Left colon (tissue), 2 donors: ENCODE measurements around the gene TRAF3. TPM values are rescaled to one million over a fixed set of nuclear protein-coding genes. Genes with fewer than 3 reads are reported as not detected.
A peak's percentile ranks its signal among the peaks of the same experiment; 100 is the strongest.

Source experiments
- ATAC-seq: fragments of 200-7000 bp; cut with Tn5 transposase; one replicate; pipeline ENCODE4 v1.9.1; 2020; ENCODE audit warnings: mild to moderate bottlenecking, moderate library complexity
- DNase-seq, 2 donors: peaks; one replicate each; pipeline ENCODE4 v3.0.0-alpha.2; 2020
- intact Hi-C, 2 donors: fragments of 100-400 bp; cut with DNase I in 1 of 2; cut with micrococcal nuclease in 1 of 2; formaldehyde crosslinking; loops; one replicate each; pipeline versions ENCODE4 v1.11.2 to v1.14.0; 2022; cut with DNase I, micrococcal nuclease
- total RNA-seq, 2 donors: library from RNA; stranded (reverse); fragmentation: NEBNext Ultra II Directional; extraction: Animal tissue kit (Norgen Biotek cat#: 25700); gene quantifications; one replicate each; pipeline ENCODE4 v1.2.1, GENCODE V29; 2021
- donor health status: DM: no; HTN: no; CAD: no.
- donor health status: DM: yes; HTN: yes; CAD: no.

Gene TRAF3
- total RNA-seq, 2 donors from 2014 or later = 22.6 to 31.6 TPM

GRCh38 chr14:102772781-102773570 is 4.3 kb upstream of the TRAF3 start:
- ATAC-seq (no peak), DNase-seq (peak in 1 of 2 donors; percentile 17)
- intact Hi-C loops = no loop called here

GRCh38 chr14:102774391-102775153 is 2.7 kb upstream of the TRAF3 start:
- DNase-seq (peak; percentile 56 to 69), ATAC-seq (peak; percentile 67)
- intact Hi-C loops = no loop called here

- ATAC-seq (peak; percentile 67), DNase-seq (peak; percentile 36 to 51)
- intact Hi-C loops = no loop called here
Measured at GRCh38 chr14:102775855-102776760, 1.1 kb upstream of the TRAF3 start.

- DNase-seq (peak in 1 of 2 donors; percentile 36), ATAC-seq (peak; percentile 50)
- intact Hi-C loops = no loop called here
Measured at GRCh38 chr14:102777711-102778337, 575 bp downstream of the TRAF3 start.

- peak; percentile 0 for ATAC-seq
- DNase-seq = no peak
- intact Hi-C loops = no loop called here
Measured at GRCh38 chr14:102778338-102779083, 1.3 kb downstream of the TRAF3 start.

- ATAC-seq (no peak), DNase-seq (no peak)
- intact Hi-C loops = no loop called here
Measured at GRCh38 chr14:102779084-102779462, 1.8 kb downstream of the TRAF3 start.

GRCh38 chr14:102779574-102780315 is 2.5 kb downstream of the TRAF3 start:
- no peak for ATAC-seq
- intact Hi-C loops = no loop called here
- DNase-seq = no peak

- no peak for ATAC-seq
- DNase-seq = no peak
- intact Hi-C loops = no loop called here
Measured at GRCh38 chr14:102781063-102781462, 3.8 kb downstream of the TRAF3 start.

- intact Hi-C loops = no loop called here
- no peak for ATAC-seq
- DNase-seq = no peak
Measured at GRCh38 chr14:102782974-102783373, 5.7 kb downstream of the TRAF3 start.

- DNase-seq (no peak), ATAC-seq (no peak)
- intact Hi-C loops = no loop called here
Measured at GRCh38 chr14:102784892-102785594, 7.8 kb downstream of the TRAF3 start.

GRCh38 chr14:102785595-102785963 is 8.3 kb downstream of the TRAF3 start:
- intact Hi-C loops = no loop called here
- DNase-seq (no peak), ATAC-seq (no peak)

GRCh38 chr14:102786768-102787167 is 9.5 kb downstream of the TRAF3 start:
- intact Hi-C loops = no loop called here
- DNase-seq (no peak), ATAC-seq (no peak)

- no peak for ATAC-seq
- no peak for DNase-seq
- intact Hi-C loops = no loop called here
Measured at GRCh38 chr14:102789349-102789748, 12.1 kb downstream of the TRAF3 start.

GRCh38 chr14:102793531-102794328 is 16.5 kb downstream of the TRAF3 start:
- ATAC-seq = no peak
- intact Hi-C loops = no loop called here

GRCh38 chr14:102795060-102795925 is 18.0 kb downstream of the TRAF3 start:
- DNase-seq = peak; percentile 54 to 61
- intact Hi-C loops = no loop called here
- ATAC-seq = peak; percentile 98

More at GRCh38 chr14:102793531-102794328, 16.5 kb downstream of the TRAF3 start:
- DNase-seq = no peak
